SJSA1 (cell line): ENCODE results near the gene SEZ6. TPM values are rescaled to one million over a fixed set of nuclear protein-coding genes. Genes with fewer than 3 reads are reported as not detected.

Source experiments
- DNase-seq, 2 experiments: peaks; one replicate each; pipeline ENCODE4 v3.0.0-alpha.2; 2015 to 2020; ENCODE audit warnings: low spot score in 2 of 2, low read depth in 1 of 2
- H3K27ac ChIP-seq: fragments of 250-450 bp; sonication (Bioruptor Pico); 2 replicates; pipeline ENCODE4 v1.5.1; 2020; ENCODE audit warnings: mild to moderate bottlenecking, moderate library complexity
- H3K27me3 ChIP-seq: fragments of 250-450 bp; sonication (Bioruptor Pico); replicated peaks from 2 replicates; pipeline ENCODE4 v1.5.1; 2020; ENCODE audit warnings: mild to moderate bottlenecking, moderate library complexity
- H3K36me3 ChIP-seq: fragments of 250-450 bp; sonication (Bioruptor Pico); 2 replicates; pipeline ENCODE4 v1.5.1; 2020; ENCODE audit warnings: mild to moderate bottlenecking
- H3K4me1 ChIP-seq: fragments of 250-450 bp; sonication (Bioruptor Pico); replicated peaks from 2 replicates; pipeline ENCODE4 v1.6.1; 2021; ENCODE audit warnings: mild to moderate bottlenecking
- H3K4me3 ChIP-seq: fragments of 250-450 bp; sonication (Bioruptor Pico); 2 replicates; pipeline ENCODE4 v1.5.1; 2020; ENCODE audit warnings: mild to moderate bottlenecking
- H3K9me3 ChIP-seq: fragments of 250-450 bp; sonication (Bioruptor Pico); replicated peaks from 2 replicates; pipeline ENCODE4 v1.5.1; 2020; ENCODE audit warnings: mild to moderate bottlenecking
- total RNA-seq: library from RNA; depleted of rRNA; stranded (reverse); fragments of >200 nt; shearing (Covaris generic); gene quantifications from 2 replicates; pipeline ENCODE4 v1.2.3, GENCODE V29; 2014

The SEZ6 gene
- total RNA-seq, 1 experiment from 2014 or later: not detected

- Histone ChIP-seq H3K4me3 (no peak overlapping the region), H3K9me3 (no peaks in the 10 kb centered on the region), H3K4me1 (peaks cover 3% of the 10 kb centered on the region), H3K36me3 (no peaks in the 10 kb centered on the region), H3K27me3 (0 out of 2 replicates have a peak, but pooled peaks cover 3% of the 10 kb centered on the region), H3K27ac (no peak overlapping the region)
- DNase-seq: no peak
Observed at GRCh38 chr17:28969706-28970393, 36.0 kb downstream of the SEZ6 start.

DNA sequence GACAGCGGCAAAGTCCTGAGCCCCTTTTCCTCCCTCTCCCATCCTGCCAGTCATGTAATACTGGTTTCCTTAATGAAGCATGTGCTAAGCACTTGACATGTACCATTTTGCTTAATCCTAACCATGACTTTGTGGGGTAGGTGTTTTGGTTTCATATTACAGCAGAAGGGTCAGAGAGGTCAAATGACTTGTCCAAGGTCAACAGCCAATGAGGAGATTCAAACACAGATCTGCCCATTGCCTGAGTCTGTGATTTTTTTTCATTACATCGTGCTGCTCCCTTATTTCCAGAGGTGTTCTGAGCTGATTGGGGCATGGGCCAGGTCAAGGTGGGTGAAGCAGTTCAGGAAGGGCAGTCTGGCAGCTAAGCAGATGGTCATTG is 36.9 kb downstream of the SEZ6 start:
- DNase-seq: no peak

GRCh38 chr17:28968231-28968913 is 37.5 kb downstream of the SEZ6 start:
- H3K4me3 ChIP-seq: no peak overlapping the region
- peaks cover 11% of the 10 kb centered on the region for H3K4me1 ChIP-seq
- H3K27ac ChIP-seq: no peak overlapping the region
- no peaks in the 10 kb centered on the region for H3K36me3 ChIP-seq
- 0 out of 2 replicates have a peak, but pooled peaks cover 3% of the 10 kb centered on the region for H3K27me3 ChIP-seq
- DNase-seq: no peak
- no peaks in the 10 kb centered on the region for H3K9me3 ChIP-seq

More for the DNA sequence above, 36.9 kb downstream of the SEZ6 start:
- no peaks in the 10 kb centered on the region for H3K36me3 ChIP-seq
- peaks cover 11% of the 10 kb centered on the region for H3K4me1 ChIP-seq
- no peaks in the 10 kb centered on the region for H3K9me3 ChIP-seq
- no peak overlapping the region for H3K4me3 ChIP-seq
- H3K27ac ChIP-seq: no peak overlapping the region
- H3K27me3 ChIP-seq: 0 out of 2 replicates have a peak, but pooled peaks cover 3% of the 10 kb centered on the region

GRCh38 chr17:28967221-28968135 is 38.4 kb downstream of the SEZ6 start:
- DNase-seq: no peak
- Histone ChIP-seq H3K36me3 (no peaks in the 10 kb centered on the region), H3K27ac (no peak overlapping the region), H3K27me3 (no peaks in the 10 kb centered on the region), H3K4me1 (peaks cover 11% of the 10 kb centered on the region), H3K9me3 (no peaks in the 10 kb centered on the region), H3K4me3 (no peak overlapping the region)

- Histone ChIP-seq H3K27ac (no peak overlapping the region), H3K36me3 (no peaks in the 10 kb centered on the region), H3K27me3 (no peaks in the 10 kb centered on the region), H3K4me1 (peaks cover 11% of the 10 kb centered on the region), H3K4me3 (no peak overlapping the region), H3K9me3 (no peaks in the 10 kb centered on the region)
- DNase-seq: no peak
Observed at GRCh38 chr17:28963841-28964240, 42.0 kb downstream of the SEZ6 start.

GRCh38 chr17:28963055-28963611 is 42.7 kb downstream of the SEZ6 start:
- Histone ChIP-seq H3K4me3 (no peak overlapping the region), H3K27me3 (no peaks in the 10 kb centered on the region), H3K36me3 (no peaks in the 10 kb centered on the region), H3K27ac (no peak overlapping the region), H3K9me3 (no peaks in the 10 kb centered on the region), H3K4me1 (peaks cover 11% of the 10 kb centered on the region)
- DNase-seq: no peak

- no peaks in the 10 kb centered on the region for H3K36me3 ChIP-seq
- H3K27me3 ChIP-seq: no peaks in the 10 kb centered on the region
- no peak overlapping the region for H3K4me3 ChIP-seq
- no peaks in the 10 kb centered on the region for H3K9me3 ChIP-seq
- peaks cover 11% of the 10 kb centered on the region for H3K4me1 ChIP-seq
- no peak for DNase-seq
- no peak overlapping the region for H3K27ac ChIP-seq
Observed at GRCh38 chr17:28961391-28961790, 44.4 kb downstream of the SEZ6 start.

- H3K9me3 ChIP-seq: no peaks in the 10 kb centered on the region
- H3K4me3 ChIP-seq: no peak overlapping the region
- H3K4me1 ChIP-seq: peaks cover 11% of the 10 kb centered on the region
- H3K36me3 ChIP-seq: no peaks in the 10 kb centered on the region
- H3K27me3 ChIP-seq: no peaks in the 10 kb centered on the region
- no peak for DNase-seq
- no peak overlapping the region for H3K27ac ChIP-seq
Observed at GRCh38 chr17:28960256-28961061, 45.4 kb downstream of the SEZ6 start.

- Histone ChIP-seq H3K36me3 (no peaks in the 10 kb centered on the region), H3K9me3 (no peaks in the 10 kb centered on the region), H3K4me3 (no peak overlapping the region), H3K4me1 (peaks cover 4% of the 10 kb centered on the region), H3K27ac (no peak overlapping the region), H3K27me3 (no peaks in the 10 kb centered on the region)
- no peak for DNase-seq
Observed at GRCh38 chr17:28959471-28959871, 46.4 kb downstream of the SEZ6 start.

- H3K9me3 ChIP-seq: no peaks in the 10 kb centered on the region
- DNase-seq: no peak
- no peaks in the 10 kb centered on the region for H3K36me3 ChIP-seq
- no peaks in the 10 kb centered on the region for H3K27me3 ChIP-seq
- H3K4me3 ChIP-seq: no peak overlapping the region
- H3K27ac ChIP-seq: no peak overlapping the region
- no peaks in the 10 kb centered on the region for H3K4me1 ChIP-seq
Observed at GRCh38 chr17:28958820-28959455, 46.9 kb downstream of the SEZ6 start.

GRCh38 chr17:28957992-28958355 is 47.9 kb downstream of the SEZ6 start:
- no peaks in the 10 kb centered on the region for H3K27me3 ChIP-seq
- no peak for DNase-seq
- no peaks in the 10 kb centered on the region for H3K9me3 ChIP-seq
- H3K4me3 ChIP-seq: no peak overlapping the region
- peaks cover 4% of the 10 kb centered on the region; the same call in 1 of the 2 replicates for H3K4me1 ChIP-seq
- no peak overlapping the region for H3K27ac ChIP-seq
- no peaks in the 10 kb centered on the region for H3K36me3 ChIP-seq

DNA sequence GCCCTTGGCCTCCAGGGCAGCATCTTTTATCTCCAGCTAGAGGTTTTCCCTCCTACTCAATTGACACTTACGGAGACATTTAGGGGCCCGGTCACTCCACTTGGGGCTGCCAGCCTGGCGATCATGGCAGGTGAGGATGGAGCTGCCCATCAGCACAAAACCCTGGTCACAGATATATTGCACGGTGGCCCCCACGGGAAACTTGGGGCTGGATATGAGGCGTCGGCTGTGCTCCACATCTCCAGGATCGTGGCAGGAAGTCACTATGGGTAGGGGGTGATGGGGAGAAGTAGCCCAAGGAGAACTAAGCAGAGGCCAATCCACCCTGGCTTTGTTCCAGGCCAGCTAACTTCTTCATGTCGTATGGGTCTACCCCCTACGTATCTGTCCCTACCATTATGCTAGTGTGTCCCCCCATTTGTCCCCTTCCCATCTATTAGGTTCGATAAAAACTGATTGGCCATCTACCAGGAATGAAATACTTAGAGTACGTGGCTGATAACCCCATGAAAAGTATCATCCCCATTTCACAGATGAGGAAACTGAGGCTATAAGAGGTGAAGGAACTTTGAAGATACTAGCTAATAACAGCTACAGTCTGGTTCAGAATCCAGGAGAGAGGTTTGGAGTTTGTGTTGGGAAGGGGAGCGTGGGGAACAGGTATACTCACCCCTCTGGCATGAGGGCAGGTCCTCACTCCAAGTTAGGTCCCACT is 48.4 kb downstream of the SEZ6 start:
- peaks cover 10% of the 10 kb centered on the region for H3K4me1 ChIP-seq
- H3K9me3 ChIP-seq: no peaks in the 10 kb centered on the region; the same call in 1 of the 2 replicates
- H3K27me3 ChIP-seq: no peaks in the 10 kb centered on the region
- DNase-seq: no peak
- no peak overlapping the region for H3K27ac ChIP-seq
- no peak overlapping the region for H3K4me3 ChIP-seq
- H3K36me3 ChIP-seq: no peaks in the 10 kb centered on the region
